Ishikawa (cell line): Measurements from ENCODE around the gene ACBD3.

ENCODE experiments used
- CEBPB ChIP-seq: IDR thresholded peaks from 2 replicates; pipeline ENCODE4 v1.6.1; 2012
- CREB1 ChIP-seq: IDR thresholded peaks from 2 replicates; pipeline ENCODE4 v1.6.1; 2012; ENCODE audit warnings: low read depth
- EGR1 ChIP-seq: IDR thresholded peaks from 2 replicates; pipeline ENCODE4 v1.6.1; 2012
- EP300 ChIP-seq: IDR thresholded peaks from 2 replicates; pipeline ENCODE4 v1.6.1; 2012; ENCODE audit warnings: borderline replicate concordance
- FOXM1 ChIP-seq: IDR thresholded peaks from 2 replicates; pipeline ENCODE4 v1.6.1; 2012; ENCODE audit warnings: low read depth, borderline replicate concordance
- MAX ChIP-seq: IDR thresholded peaks from 2 replicates; pipeline ENCODE4 v1.6.1; 2012
- NFIC ChIP-seq: IDR thresholded peaks from 2 replicates; pipeline ENCODE4 v1.6.1; 2012
- RAD21 ChIP-seq: IDR thresholded peaks from 2 replicates; pipeline ENCODE4 v1.6.1; 2012; ENCODE audit warnings: low read depth
- TAF1 ChIP-seq: IDR thresholded peaks from 2 replicates; pipeline ENCODE4 v1.6.1; 2012; ENCODE audit warnings: low read depth, mild to moderate bottlenecking
- TCF12 ChIP-seq: IDR thresholded peaks from 2 replicates; pipeline ENCODE4 v1.6.1; 2012; ENCODE audit warnings: low read depth
- TEAD4 ChIP-seq: IDR thresholded peaks from 2 replicates; pipeline ENCODE4 v1.6.1; 2012
- YY1 ChIP-seq: IDR thresholded peaks from 2 replicates; pipeline ENCODE4 v1.6.1; 2012; ENCODE audit warnings: low read depth
- ZBTB7A ChIP-seq: IDR thresholded peaks from 2 replicates; pipeline ENCODE4 v1.6.1; 2012; ENCODE audit warnings: low read depth
- TF ChIP-seq, protein P1 (sequence below): IDR thresholded peaks from 2 replicates; pipeline ENCODE4 v1.6.1; 2012; ENCODE audit warnings: low read depth, mild to moderate bottlenecking
- TF ChIP-seq, protein P2 (sequence below): IDR thresholded peaks from 2 replicates; pipeline ENCODE4 v1.6.1; 2012

Gene ACBD3

DNA sequence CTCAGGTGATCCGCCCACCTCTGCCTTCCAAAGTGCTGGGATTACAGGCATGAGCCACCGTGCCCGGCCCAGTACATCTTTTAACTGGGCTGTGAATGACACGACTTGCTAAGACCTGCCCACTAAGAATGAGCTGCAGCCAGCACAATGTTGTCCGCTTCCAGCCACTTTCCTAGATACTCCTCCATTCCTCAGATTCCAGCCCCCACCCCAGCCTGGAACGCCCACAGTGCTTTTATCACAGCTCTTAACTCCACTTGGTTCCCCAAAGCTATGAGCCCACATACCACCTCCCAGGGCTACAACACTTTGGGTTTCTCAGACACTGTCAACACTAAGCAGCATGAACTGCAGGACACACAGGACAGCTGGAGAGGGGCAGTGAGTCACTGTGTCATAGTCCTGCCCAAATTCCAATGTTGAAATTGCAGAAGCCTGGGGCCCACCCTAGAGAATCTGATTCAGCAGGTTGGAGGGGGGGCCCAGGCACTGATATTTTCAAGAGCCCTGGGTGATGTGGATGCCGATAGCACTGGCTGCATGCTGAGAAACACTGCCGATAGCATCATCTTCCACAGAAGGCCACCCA, 58.0 kb downstream of the ACBD3 start:
- no peak for TF ChIP-seq TCF12
- no peak for TF ChIP-seq EP300
- no peak for TF ChIP-seq TAF1
- no peak for TF ChIP-seq CEBPB
- TF ChIP-seq YY1 = no peak

DNA sequence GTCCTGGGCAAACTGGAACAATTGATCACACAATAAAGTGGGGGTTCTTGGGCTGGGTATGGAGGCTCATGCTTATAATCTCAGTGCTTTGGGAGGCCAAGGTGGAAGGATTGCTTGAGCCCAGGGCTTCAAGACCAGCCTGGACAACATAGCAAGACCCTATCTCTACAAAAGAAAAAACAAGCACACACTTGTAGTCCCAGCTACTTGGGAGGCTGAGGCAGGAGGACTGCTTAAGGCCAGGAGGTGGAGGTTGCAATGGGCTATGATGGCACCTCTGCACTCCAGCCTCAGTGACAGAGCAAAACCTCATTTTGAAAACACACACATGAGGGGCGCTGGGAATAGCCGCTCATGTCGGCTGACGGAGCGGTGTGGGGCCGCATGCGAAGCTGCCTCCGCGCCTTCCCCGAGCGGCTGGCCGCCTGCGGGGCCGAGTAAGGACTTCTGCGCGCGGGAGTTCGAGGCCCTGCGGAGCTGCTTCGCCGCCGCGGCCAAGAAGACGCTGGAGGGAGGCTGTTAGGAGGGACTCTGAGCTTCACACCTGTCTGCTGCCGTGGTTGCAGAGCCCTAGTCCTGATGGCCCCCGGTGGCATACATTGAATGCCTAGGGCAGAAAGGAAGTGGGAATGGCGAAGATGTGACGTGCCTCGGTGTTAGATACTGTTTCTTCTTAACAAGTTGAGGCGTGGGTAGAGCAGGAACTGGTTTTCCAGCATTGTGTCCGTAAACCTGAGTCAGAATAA, 59.5 kb downstream of the ACBD3 start:
- TF ChIP-seq NFIC (no peak), TAF1 (no peak), RAD21 (no peak), TEAD4 (no peak), FOXM1 (no peak), TCF12 (no peak), ZBTB7A (no peak), YY1 (no peak), EGR1 (no peak), EP300 (no peak), MAX (no peak), CREB1 (no peak), CEBPB (no peak)
- TF ChIP-seq, protein P1, sequence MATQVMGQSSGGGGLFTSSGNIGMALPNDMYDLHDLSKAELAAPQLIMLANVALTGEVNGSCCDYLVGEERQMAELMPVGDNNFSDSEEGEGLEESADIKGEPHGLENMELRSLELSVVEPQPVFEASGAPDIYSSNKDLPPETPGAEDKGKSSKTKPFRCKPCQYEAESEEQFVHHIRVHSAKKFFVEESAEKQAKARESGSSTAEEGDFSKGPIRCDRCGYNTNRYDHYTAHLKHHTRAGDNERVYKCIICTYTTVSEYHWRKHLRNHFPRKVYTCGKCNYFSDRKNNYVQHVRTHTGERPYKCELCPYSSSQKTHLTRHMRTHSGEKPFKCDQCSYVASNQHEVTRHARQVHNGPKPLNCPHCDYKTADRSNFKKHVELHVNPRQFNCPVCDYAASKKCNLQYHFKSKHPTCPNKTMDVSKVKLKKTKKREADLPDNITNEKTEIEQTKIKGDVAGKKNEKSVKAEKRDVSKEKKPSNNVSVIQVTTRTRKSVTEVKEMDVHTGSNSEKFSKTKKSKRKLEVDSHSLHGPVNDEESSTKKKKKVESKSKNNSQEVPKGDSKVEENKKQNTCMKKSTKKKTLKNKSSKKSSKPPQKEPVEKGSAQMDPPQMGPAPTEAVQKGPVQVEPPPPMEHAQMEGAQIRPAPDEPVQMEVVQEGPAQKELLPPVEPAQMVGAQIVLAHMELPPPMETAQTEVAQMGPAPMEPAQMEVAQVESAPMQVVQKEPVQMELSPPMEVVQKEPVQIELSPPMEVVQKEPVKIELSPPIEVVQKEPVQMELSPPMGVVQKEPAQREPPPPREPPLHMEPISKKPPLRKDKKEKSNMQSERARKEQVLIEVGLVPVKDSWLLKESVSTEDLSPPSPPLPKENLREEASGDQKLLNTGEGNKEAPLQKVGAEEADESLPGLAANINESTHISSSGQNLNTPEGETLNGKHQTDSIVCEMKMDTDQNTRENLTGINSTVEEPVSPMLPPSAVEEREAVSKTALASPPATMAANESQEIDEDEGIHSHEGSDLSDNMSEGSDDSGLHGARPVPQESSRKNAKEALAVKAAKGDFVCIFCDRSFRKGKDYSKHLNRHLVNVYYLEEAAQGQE = no peak
- TF ChIP-seq, protein P2, sequence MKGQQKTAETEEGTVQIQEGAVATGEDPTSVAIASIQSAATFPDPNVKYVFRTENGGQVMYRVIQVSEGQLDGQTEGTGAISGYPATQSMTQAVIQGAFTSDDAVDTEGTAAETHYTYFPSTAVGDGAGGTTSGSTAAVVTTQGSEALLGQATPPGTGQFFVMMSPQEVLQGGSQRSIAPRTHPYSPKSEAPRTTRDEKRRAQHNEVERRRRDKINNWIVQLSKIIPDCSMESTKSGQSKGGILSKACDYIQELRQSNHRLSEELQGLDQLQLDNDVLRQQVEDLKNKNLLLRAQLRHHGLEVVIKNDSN = no peak

DNA sequence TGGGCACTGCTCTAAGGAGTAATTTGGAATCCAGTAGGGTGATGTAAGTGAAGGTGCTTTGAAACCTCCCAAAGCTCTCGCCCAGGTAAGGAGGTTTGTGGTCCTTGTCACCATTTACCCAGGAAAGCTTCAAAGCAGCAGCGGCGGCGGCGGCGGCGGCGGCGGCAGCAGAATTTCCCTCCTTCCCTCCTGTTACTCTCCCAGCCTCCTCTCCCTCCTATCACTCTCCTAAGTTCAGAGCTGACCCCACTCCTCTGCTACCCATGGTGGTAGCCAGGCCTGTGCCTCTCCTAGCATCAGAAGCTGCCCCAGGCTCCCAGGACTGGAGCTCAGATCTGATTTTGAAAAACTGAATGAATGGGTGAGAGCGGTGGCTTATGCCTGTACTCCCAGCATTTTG, 60.7 kb downstream of the ACBD3 start:
- TF ChIP-seq TAF1 (no peak), CEBPB (no peak), EGR1 (no peak), FOXM1 (no peak), EP300 (no peak), TEAD4 (no peak), CREB1 (no peak), RAD21 (no peak), MAX (no peak), TCF12 (no peak), ZBTB7A (no peak), NFIC (no peak)
- TF ChIP-seq, protein P2 = no peak

- TF ChIP-seq TCF12 (no peak), RAD21 (peak; percentile 97), FOXM1 (no peak), MAX (no peak), CREB1 (no peak), NFIC (no peak), TAF1 (no peak; the same call in 1 of the 2 replicates)
- TF ChIP-seq, protein P1 = no peak
Measured at GRCh38 chr1:226125097-226125630, 61.4 kb downstream of the ACBD3 start.

GRCh38 chr1:226123591-226124471, 62.7 kb downstream of the ACBD3 start:
- TF ChIP-seq TEAD4 = no peak
- TF ChIP-seq NFIC = peak; percentile 68
- no peak for TF ChIP-seq ZBTB7A
- TF ChIP-seq EP300 = peak; percentile 46
- peak; percentile 76 for TF ChIP-seq TCF12
